H1 (cell line): ENCODE results near the gene FRMD4A.

Experiments
- GABPA ChIP-seq: IDR thresholded peaks from 2 replicates; pipeline ENCODE4 v1.6.1; 2011; ENCODE audit warnings: mild to moderate bottlenecking, low read length, moderate library complexity, borderline replicate concordance; ENCODE audit not compliant: insufficient read depth
- KDM1A ChIP-seq: fragments of 200-600, 300-600 bp; sonication (generic); IDR thresholded peaks from 2 replicates; pipeline ENCODE4 v1.7.1; 2016; ENCODE audit warnings: mild to moderate bottlenecking, low read length, borderline replicate concordance
- POLR2A ChIP-seq, 2 experiments: IDR thresholded peaks; 1 replicate in 1 of 2; 2 replicates in 1 of 2; pipeline ENCODE4 v1.6.1; 2011; ENCODE audit warnings: low read depth in 2 of 2, low read length in 2 of 2, mild to moderate bottlenecking in 2 of 2; ENCODE audit errors: control extremely low read depth in 1 of 2
- TAF1 ChIP-seq: IDR thresholded peaks from 2 replicates; pipeline ENCODE4 v1.6.1; 2011; ENCODE audit warnings: mild to moderate bottlenecking, low read depth, low read length
- ZNF274 ChIP-seq: IDR thresholded peaks from 2 replicates; pipeline ENCODE4 v1.7.0; 2012; ENCODE audit warnings: low read length, borderline replicate concordance; ENCODE audit errors: extremely low read depth
- TF ChIP-seq, protein P1 (sequence below), 3 experiments: IDR thresholded peaks; 1 replicate in 2 of 3; 2 replicates in 1 of 3; pipeline versions ENCODE4 v1.5.1 to v1.6.1; 2011; ENCODE audit warnings: low read length in 3 of 3, mild to moderate bottlenecking in 3 of 3, inconsistent platforms in 2 of 3, low read depth in 1 of 3, moderate library complexity in 1 of 3; ENCODE audit not compliant: insufficient read depth in 1 of 3; ENCODE audit errors: control extremely low read depth in 1 of 3
- TF ChIP-seq, protein P2 (sequence below): IDR thresholded peaks from 2 replicates; pipeline ENCODE4 v1.6.1; 2012; ENCODE audit warnings: inconsistent platforms
- TF ChIP-seq, protein P3 (sequence below): IDR thresholded peaks from 2 replicates; pipeline ENCODE4 v1.6.1; 2012; ENCODE audit warnings: inconsistent platforms

DNA sequence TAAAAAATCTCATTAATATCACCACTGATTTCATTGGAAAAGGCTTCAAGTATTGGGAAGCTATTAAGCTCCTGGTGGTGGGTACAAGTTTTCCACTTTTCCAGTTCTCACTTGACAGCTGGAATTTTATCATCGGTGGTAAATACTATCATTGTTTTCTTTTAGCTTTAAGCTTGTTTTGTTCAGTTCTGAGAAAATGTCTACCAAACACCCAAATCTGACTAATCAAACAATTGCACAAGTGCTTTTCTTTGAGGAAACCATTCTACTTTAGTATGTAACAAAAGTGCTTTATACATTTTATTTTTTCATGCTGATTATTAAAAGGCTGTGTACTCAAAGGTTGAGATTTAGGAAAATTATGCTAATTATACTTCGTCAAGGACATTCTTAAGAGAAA is 736.1 kb downstream of the FRMD4A start:
- no peak for TF ChIP-seq GABPA
- TF ChIP-seq, protein P1, sequence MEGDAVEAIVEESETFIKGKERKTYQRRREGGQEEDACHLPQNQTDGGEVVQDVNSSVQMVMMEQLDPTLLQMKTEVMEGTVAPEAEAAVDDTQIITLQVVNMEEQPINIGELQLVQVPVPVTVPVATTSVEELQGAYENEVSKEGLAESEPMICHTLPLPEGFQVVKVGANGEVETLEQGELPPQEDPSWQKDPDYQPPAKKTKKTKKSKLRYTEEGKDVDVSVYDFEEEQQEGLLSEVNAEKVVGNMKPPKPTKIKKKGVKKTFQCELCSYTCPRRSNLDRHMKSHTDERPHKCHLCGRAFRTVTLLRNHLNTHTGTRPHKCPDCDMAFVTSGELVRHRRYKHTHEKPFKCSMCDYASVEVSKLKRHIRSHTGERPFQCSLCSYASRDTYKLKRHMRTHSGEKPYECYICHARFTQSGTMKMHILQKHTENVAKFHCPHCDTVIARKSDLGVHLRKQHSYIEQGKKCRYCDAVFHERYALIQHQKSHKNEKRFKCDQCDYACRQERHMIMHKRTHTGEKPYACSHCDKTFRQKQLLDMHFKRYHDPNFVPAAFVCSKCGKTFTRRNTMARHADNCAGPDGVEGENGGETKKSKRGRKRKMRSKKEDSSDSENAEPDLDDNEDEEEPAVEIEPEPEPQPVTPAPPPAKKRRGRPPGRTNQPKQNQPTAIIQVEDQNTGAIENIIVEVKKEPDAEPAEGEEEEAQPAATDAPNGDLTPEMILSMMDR (IDR thresholded peaks at IDR 0.05; ENCODE audit: control extremely low read depth in 1 of 3, insufficient read depth in 1 of 3, low read depth in 1 of 3, low read length in 3 of 3) = no peak
- TF ChIP-seq KDM1A = no peak
- TF ChIP-seq, protein P2, sequence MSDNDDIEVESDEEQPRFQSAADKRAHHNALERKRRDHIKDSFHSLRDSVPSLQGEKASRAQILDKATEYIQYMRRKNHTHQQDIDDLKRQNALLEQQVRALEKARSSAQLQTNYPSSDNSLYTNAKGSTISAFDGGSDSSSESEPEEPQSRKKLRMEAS = no peak
- TF ChIP-seq POLR2A (IDR thresholded peaks at IDR 0.05; ENCODE audit: control extremely low read depth in 1 of 2, low read depth in 2 of 2, low read length in 2 of 2) = no peak
- TF ChIP-seq, protein P3, sequence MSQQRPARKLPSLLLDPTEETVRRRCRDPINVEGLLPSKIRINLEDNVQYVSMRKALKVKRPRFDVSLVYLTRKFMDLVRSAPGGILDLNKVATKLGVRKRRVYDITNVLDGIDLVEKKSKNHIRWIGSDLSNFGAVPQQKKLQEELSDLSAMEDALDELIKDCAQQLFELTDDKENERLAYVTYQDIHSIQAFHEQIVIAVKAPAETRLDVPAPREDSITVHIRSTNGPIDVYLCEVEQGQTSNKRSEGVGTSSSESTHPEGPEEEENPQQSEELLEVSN = no peak
- no peak for TF ChIP-seq ZNF274
- TF ChIP-seq TAF1 = no peak
